Measurements from ENCODE around the gene PRAF2.

PRAF2 gene

DNA sequence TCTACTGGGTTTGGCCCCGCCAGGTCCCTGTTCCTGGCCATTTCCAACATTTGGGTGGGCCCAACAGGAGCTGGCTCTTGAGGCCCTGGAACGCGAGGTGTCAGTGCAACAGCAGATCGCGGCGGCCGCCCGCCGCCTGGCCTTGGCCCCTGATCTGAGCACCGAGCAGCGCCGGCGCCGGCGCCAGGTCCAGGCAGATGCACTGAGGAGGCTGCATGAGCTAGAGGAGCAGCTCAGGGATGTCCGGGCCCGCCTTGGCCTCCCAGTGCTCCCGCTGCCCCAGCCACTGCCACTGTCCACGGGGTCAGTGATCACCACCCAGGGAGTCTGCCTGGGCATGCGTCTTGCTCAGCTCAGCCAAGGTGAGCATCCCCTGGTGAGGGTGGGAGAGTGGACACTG lies 9.5 kb downstream of the PRAF2 start:
- Histone ChIP-seq H3K27ac (ENCODE audit: low read depth in 2 of 2, low read length in 2 of 2) (no peak overlapping the region), H3K9ac (ENCODE audit: low read depth in 1 of 2, low read length in 2 of 2) (no peak overlapping the region), H3K4me3 (ENCODE audit: low read length in 2 of 2) (no peak overlapping the region), H3K4me1 (ENCODE audit: control insufficient read depth in 2 of 2, insufficient read depth in 2 of 2, low read length in 2 of 2) (no peaks in the 10 kb centered on the region), H3K27me3 (ENCODE audit: control insufficient read depth in 2 of 2, insufficient read depth in 2 of 2, low read length in 2 of 2) (no peaks in the 10 kb centered on the region), H3K36me3 (ENCODE audit: control insufficient read depth in 2 of 2, insufficient read depth in 2 of 2, low read length in 2 of 2) (peaks cover 5 to 7% of the 10 kb centered on the region in 2 donors), H3K9me3 (ENCODE audit: control insufficient read depth in 2 of 2, low read length in 2 of 2) (no peaks in the 10 kb centered on the region)

DNA sequence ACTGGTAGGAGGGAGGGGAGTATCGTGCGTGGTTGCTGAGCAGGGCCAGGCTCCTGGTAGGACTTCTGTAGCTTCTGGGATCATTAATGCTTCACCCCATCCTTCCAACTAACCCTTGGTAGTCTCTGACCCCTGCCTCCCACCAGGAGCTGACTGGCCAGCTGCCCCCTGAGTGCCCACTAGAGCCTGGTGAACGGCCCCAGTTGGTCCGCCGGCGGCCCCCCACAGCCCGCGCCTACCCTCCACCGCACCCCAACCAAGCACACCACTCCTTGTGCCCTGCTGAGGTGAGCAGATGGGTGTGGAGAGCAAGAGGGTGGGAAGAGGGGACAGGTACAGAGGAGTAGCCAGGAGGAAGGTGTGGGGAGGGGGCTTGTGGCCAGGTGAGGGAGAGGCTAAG lies 10.1 kb downstream of the PRAF2 start:
- H3K4me3 ChIP-seq (ENCODE audit: low read length in 2 of 2), result no peak overlapping the region
- no peaks in the 10 kb centered on the region for H3K4me1 ChIP-seq (ENCODE audit: control insufficient read depth in 2 of 2, insufficient read depth in 2 of 2, low read length in 2 of 2)
- H3K36me3 ChIP-seq (ENCODE audit: control insufficient read depth in 2 of 2, insufficient read depth in 2 of 2, low read length in 2 of 2), result peaks cover 5 to 7% of the 10 kb centered on the region in 2 donors
- no peaks in the 10 kb centered on the region for H3K27me3 ChIP-seq (ENCODE audit: control insufficient read depth in 2 of 2, insufficient read depth in 2 of 2, low read length in 2 of 2)
- H3K27ac ChIP-seq (ENCODE audit: low read depth in 2 of 2, low read length in 2 of 2), result no peak overlapping the region
- H3K9ac ChIP-seq (ENCODE audit: low read depth in 1 of 2, low read length in 2 of 2), result no peak overlapping the region
- H3K9me3 ChIP-seq (ENCODE audit: control insufficient read depth in 2 of 2, low read length in 2 of 2), result no peaks in the 10 kb centered on the region

- Histone ChIP-seq H3K27me3 (ENCODE audit: control insufficient read depth in 2 of 2, insufficient read depth in 2 of 2, low read length in 2 of 2) (no peaks in the 10 kb centered on the region), H3K9ac (ENCODE audit: low read depth in 1 of 2, low read length in 2 of 2) (no peak overlapping the region), H3K36me3 (ENCODE audit: control insufficient read depth in 2 of 2, insufficient read depth in 2 of 2, low read length in 2 of 2) (peaks cover 5 to 7% of the 10 kb centered on the region in 2 donors), H3K4me3 (ENCODE audit: low read length in 2 of 2) (no peak overlapping the region), H3K27ac (ENCODE audit: low read depth in 2 of 2, low read length in 2 of 2) (no peak overlapping the region), H3K4me1 (ENCODE audit: control insufficient read depth in 2 of 2, insufficient read depth in 2 of 2, low read length in 2 of 2) (no peaks in the 10 kb centered on the region), H3K9me3 (ENCODE audit: control insufficient read depth in 2 of 2, low read length in 2 of 2) (no peaks in the 10 kb centered on the region)
Observed at GRCh38 chrX:49061916-49062315, 11.9 kb downstream of the PRAF2 start.

DNA sequence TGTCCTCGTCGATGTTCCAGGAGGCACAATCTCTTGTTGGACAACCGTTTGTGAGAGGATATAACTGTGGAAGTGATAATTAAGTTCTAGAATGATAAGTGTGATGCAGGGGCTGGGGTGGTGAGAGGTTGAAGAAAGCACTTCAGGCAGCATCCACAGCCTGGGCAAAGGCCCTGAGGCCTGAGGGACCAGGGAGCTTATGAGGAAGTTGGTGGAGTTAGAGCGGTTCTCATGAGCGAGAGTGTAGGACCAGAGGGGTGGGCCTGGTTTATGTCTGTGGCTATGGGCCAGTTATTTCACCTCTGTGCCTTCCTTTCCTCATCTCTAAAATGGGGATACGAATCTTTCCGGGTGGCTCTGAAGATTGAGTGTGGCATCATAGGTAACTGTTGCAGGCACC lies 12.3 kb downstream of the PRAF2 start:
- Histone ChIP-seq H3K9ac (ENCODE audit: low read depth in 1 of 2, low read length in 2 of 2) (no peak overlapping the region), H3K27ac (ENCODE audit: low read depth in 2 of 2, low read length in 2 of 2) (no peak overlapping the region), H3K4me3 (ENCODE audit: low read length in 2 of 2) (no peak overlapping the region), H3K9me3 (ENCODE audit: control insufficient read depth in 2 of 2, low read length in 2 of 2) (no peaks in the 10 kb centered on the region), H3K4me1 (ENCODE audit: control insufficient read depth in 2 of 2, insufficient read depth in 2 of 2, low read length in 2 of 2) (no peaks in the 10 kb centered on the region), H3K36me3 (ENCODE audit: control insufficient read depth in 2 of 2, insufficient read depth in 2 of 2, low read length in 2 of 2) (peaks cover 5 to 7% of the 10 kb centered on the region in 2 donors), H3K27me3 (ENCODE audit: control insufficient read depth in 2 of 2, insufficient read depth in 2 of 2, low read length in 2 of 2) (no peaks in the 10 kb centered on the region)

GRCh38 chrX:49060914-49061313 lies 12.9 kb downstream of the PRAF2 start:
- Histone ChIP-seq H3K27ac (ENCODE audit: low read depth in 2 of 2, low read length in 2 of 2) (no peak overlapping the region), H3K36me3 (ENCODE audit: control insufficient read depth in 2 of 2, insufficient read depth in 2 of 2, low read length in 2 of 2) (peaks cover 5 to 7% of the 10 kb centered on the region in 2 donors), H3K27me3 (ENCODE audit: control insufficient read depth in 2 of 2, insufficient read depth in 2 of 2, low read length in 2 of 2) (no peaks in the 10 kb centered on the region), H3K4me3 (ENCODE audit: low read length in 2 of 2) (no peak overlapping the region), H3K9me3 (ENCODE audit: control insufficient read depth in 2 of 2, low read length in 2 of 2) (no peaks in the 10 kb centered on the region), H3K9ac (ENCODE audit: low read depth in 1 of 2, low read length in 2 of 2) (no peak overlapping the region), H3K4me1 (ENCODE audit: control insufficient read depth in 2 of 2, insufficient read depth in 2 of 2, low read length in 2 of 2) (no peaks in the 10 kb centered on the region)

GRCh38 chrX:49059681-49060085 lies 14.1 kb downstream of the PRAF2 start:
- H3K36me3 ChIP-seq (ENCODE audit: control insufficient read depth in 2 of 2, insufficient read depth in 2 of 2, low read length in 2 of 2), result peaks cover 4 to 6% of the 10 kb centered on the region in 2 donors
- H3K9me3 ChIP-seq (ENCODE audit: control insufficient read depth in 2 of 2, low read length in 2 of 2), result no peaks in the 10 kb centered on the region
- H3K9ac ChIP-seq (ENCODE audit: low read depth in 1 of 2, low read length in 2 of 2), result peak overlapping the region in 1 of 2 donors; percentile 67
- H3K4me1 ChIP-seq (ENCODE audit: control insufficient read depth in 2 of 2, insufficient read depth in 2 of 2, low read length in 2 of 2), result no peaks in the 10 kb centered on the region
- no peaks in the 10 kb centered on the region for H3K27me3 ChIP-seq (ENCODE audit: control insufficient read depth in 2 of 2, insufficient read depth in 2 of 2, low read length in 2 of 2)
- H3K4me3 ChIP-seq (ENCODE audit: low read length in 2 of 2), result peak overlapping the region; percentile 60 to 68
- peak overlapping the region; percentile 82 to 84 for H3K27ac ChIP-seq (ENCODE audit: low read depth in 2 of 2, low read length in 2 of 2)

DNA sequence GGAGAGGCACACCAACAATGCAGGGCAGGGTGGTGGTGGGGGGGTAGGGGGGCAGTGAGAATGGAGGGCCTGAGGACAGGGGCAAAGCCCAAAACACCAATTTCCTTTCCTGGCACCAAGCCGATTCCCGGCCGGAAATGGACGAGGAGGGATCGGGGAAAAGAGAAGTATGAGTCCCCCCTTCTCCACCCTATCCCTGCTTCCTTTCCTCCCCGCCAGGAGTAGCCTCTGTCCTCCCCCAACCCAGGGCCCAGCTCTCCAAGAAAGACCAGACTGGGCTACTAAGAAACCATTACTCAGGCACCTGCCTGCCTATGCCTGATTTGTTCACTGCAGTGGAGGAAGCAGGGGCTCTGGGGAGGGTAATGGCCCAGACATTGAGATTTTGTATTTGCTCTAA lies 14.6 kb downstream of the PRAF2 start:
- Histone ChIP-seq H3K4me1 (ENCODE audit: control insufficient read depth in 2 of 2, insufficient read depth in 2 of 2, low read length in 2 of 2) (no peaks in the 10 kb centered on the region), H3K27me3 (ENCODE audit: control insufficient read depth in 2 of 2, insufficient read depth in 2 of 2, low read length in 2 of 2) (no peaks in the 10 kb centered on the region), H3K36me3 (ENCODE audit: control insufficient read depth in 2 of 2, insufficient read depth in 2 of 2, low read length in 2 of 2) (peaks cover 0 to 2% of the 10 kb centered on the region in 2 donors), H3K9me3 (ENCODE audit: control insufficient read depth in 2 of 2, low read length in 2 of 2) (no peaks in the 10 kb centered on the region), H3K27ac (ENCODE audit: low read depth in 2 of 2, low read length in 2 of 2) (peak overlapping the region; percentile 82 to 84), H3K9ac (ENCODE audit: low read depth in 1 of 2, low read length in 2 of 2) (peak overlapping the region; percentile 67 to 68), H3K4me3 (ENCODE audit: low read length in 2 of 2) (peak overlapping the region; percentile 60 to 68)

GRCh38 chrX:49058794-49059193 lies 15.0 kb downstream of the PRAF2 start, which contains the start of gene CCDC120:
Gene CCDC120, plus strand, starts transcription at chrX:49058999. Its CDS starts 3,043 bp downstream, at chrX:49062042.
- Histone ChIP-seq H3K9me3 (ENCODE audit: control insufficient read depth in 2 of 2, low read length in 2 of 2) (no peaks in the 10 kb centered on the region), H3K36me3 (ENCODE audit: control insufficient read depth in 2 of 2, insufficient read depth in 2 of 2, low read length in 2 of 2) (peaks cover 0 to 2% of the 10 kb centered on the region in 2 donors), H3K27me3 (ENCODE audit: control insufficient read depth in 2 of 2, insufficient read depth in 2 of 2, low read length in 2 of 2) (no peaks in the 10 kb centered on the region), H3K4me3 (ENCODE audit: low read length in 2 of 2) (peak within 1 kb of the TSS; percentile 60 to 68), H3K27ac (ENCODE audit: low read depth in 2 of 2, low read length in 2 of 2) (peak within 1 kb of the TSS; percentile 82 to 84), H3K4me1 (ENCODE audit: control insufficient read depth in 2 of 2, insufficient read depth in 2 of 2, low read length in 2 of 2) (no peaks in the 10 kb centered on the region), H3K9ac (ENCODE audit: low read depth in 1 of 2, low read length in 2 of 2) (peak within 1 kb of the TSS; percentile 67 to 68)

DNA sequence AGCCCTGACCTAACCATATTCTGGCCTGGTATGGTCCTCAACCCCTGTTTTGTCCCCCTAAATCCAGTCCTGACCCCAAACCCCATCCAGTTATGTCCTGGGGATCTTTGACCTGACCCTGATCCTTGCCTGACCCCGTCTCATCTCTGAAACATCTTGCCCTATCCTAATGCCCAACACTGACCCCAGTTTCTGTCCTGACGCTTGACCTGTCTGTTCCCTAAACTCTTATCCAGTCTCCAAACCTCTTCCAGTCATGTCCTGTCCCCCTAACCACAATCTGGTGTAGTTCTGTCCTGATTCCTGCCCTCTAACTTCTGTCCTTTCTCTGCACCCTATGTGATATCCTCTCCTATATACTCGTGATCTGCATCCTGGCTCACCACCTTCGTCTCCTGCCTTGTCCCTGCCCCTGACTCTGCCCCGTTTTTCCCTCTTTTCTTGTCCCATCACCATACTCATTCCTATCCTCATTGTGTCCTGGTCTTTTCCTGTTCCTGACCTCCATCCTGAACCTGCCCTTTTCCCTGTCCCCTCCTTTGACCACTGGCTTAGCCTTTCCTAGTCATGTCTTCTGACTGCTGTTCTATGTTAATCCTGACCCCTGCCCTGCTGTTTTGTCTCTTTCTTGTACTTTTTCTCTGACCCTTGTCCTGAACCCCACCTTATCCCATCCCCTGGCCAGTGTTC lies 19.6 kb downstream of the PRAF2 start:
- Histone ChIP-seq H3K4me3 (ENCODE audit: low read length in 2 of 2) (peak overlapping the region; percentile 49 to 66), H3K27me3 (ENCODE audit: control insufficient read depth in 2 of 2, insufficient read depth in 2 of 2, low read length in 2 of 2) (no peaks in the 10 kb centered on the region), H3K27ac (ENCODE audit: low read depth in 2 of 2, low read length in 2 of 2) (peak overlapping the region; percentile 61 to 67), H3K9ac (ENCODE audit: low read depth in 1 of 2, low read length in 2 of 2) (no peak overlapping the region), H3K9me3 (ENCODE audit: control insufficient read depth in 2 of 2, low read length in 2 of 2) (no peaks in the 10 kb centered on the region), H3K4me1 (ENCODE audit: control insufficient read depth in 2 of 2, insufficient read depth in 2 of 2, low read length in 2 of 2) (no peaks in the 10 kb centered on the region), H3K36me3 (ENCODE audit: control insufficient read depth in 2 of 2, insufficient read depth in 2 of 2, low read length in 2 of 2) (no peaks in the 10 kb centered on the region)

DNA sequence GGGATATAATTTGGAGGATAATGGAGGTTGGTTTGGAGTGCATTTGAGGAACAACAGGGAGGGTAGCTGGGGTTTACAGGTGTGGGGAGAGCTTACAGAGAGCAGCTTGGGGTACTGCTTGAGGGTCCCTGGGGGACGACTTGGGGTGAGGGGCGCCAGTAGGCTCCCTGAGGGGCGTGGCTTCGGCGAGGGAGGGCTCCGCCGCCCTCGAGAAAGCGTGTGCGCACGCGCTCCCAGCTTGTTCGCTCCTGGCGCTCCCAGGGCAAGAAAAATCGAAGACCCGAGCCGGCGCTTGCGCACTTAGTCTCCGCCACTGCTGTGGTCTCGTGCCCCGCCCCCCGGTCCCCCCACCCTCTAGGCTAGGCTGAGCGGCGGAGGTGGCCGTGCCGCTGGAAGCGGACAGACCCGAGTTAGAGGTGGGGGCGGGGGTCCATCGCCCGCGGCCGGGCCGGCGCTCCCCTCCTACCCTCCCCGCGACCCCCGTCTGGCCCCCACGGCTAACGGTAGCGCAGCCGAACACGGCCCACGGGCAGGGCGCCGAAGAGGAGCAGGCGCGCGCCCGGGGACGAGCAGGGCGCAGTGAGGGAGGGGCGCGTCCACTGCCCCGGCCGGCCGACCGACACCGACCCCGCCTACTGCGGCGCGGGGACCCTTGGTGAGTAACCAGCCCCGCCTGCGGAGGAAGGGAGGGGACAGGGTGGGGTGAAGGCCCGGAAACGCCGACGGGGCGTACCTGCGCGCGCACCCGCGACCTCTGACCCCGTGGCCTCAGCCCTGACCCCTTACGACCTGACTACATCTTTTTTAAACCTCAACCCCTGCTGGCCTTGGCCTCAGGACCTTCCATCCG lies 20.4 kb downstream of the PRAF2 start:
- Histone ChIP-seq H3K27ac (ENCODE audit: low read depth in 2 of 2, low read length in 2 of 2) (peak overlapping the region; percentile 61 to 67), H3K4me1 (ENCODE audit: control insufficient read depth in 2 of 2, insufficient read depth in 2 of 2, low read length in 2 of 2) (no peaks in the 10 kb centered on the region), H3K9ac (ENCODE audit: low read depth in 1 of 2, low read length in 2 of 2) (peak overlapping the region; percentile 17 to 49)

More for the DNA sequence above, 20.4 kb downstream of the PRAF2 start:
- no peaks in the 10 kb centered on the region for H3K9me3 ChIP-seq (ENCODE audit: control insufficient read depth in 2 of 2, low read length in 2 of 2)
- H3K4me3 ChIP-seq (ENCODE audit: low read length in 2 of 2), result peak overlapping the region; percentile 49 to 66
- H3K36me3 ChIP-seq (ENCODE audit: control insufficient read depth in 2 of 2, insufficient read depth in 2 of 2, low read length in 2 of 2), result no peaks in the 10 kb centered on the region
- H3K27me3 ChIP-seq (ENCODE audit: control insufficient read depth in 2 of 2, insufficient read depth in 2 of 2, low read length in 2 of 2), result no peaks in the 10 kb centered on the region
